ENCODE results near the gene LURAP1L. TPM values are rescaled to one million over a fixed set of nuclear protein-coding genes. Genes with fewer than 3 reads are reported as not detected.
A peak's percentile ranks its signal among the peaks of the same experiment; 100 is the strongest.

The LURAP1L gene
- total and polyA plus RNA-seq, 8 donors, result 6.5 to 21.1 (median 12.2) TPM

GRCh38 chr9:12748016-12748415, 26.8 kb upstream of the LURAP1L start:
- Histone ChIP-seq H3K4me1 (no peaks in the 10 kb centered on the region), H3K27me3 (no peaks in the 10 kb centered on the region), H3K36me3 (no peaks in the 10 kb centered on the region), H3K4me3 (no peak overlapping the region), H3K9me3 (no peaks in the 10 kb centered on the region), H3K27ac (no peak overlapping the region)
- WGBS, 2 donors, result 93 to 100% methylated on average over 1 of the region's 1 CpG
- intact Hi-C loops (cut with DNase I), result no loop called here
- no peak for DNase-seq
- no peak for FAIRE-seq
- ATAC-seq, result no peak
- no peak for TF ChIP-seq CTCF (IDR thresholded peaks at IDR 0.05)

- Histone ChIP-seq H3K27me3 (no peaks in the 10 kb centered on the region), H3K9me3 (no peaks in the 10 kb centered on the region), H3K36me3 (no peaks in the 10 kb centered on the region), H3K4me3 (no peak overlapping the region), H3K4me1 (no peaks in the 10 kb centered on the region), H3K27ac (no peak overlapping the region)
- intact Hi-C loops (cut with DNase I), result no loop called here
- ATAC-seq (no peak), FAIRE-seq (no peak), DNase-seq (no peak)
- TF ChIP-seq CTCF (IDR thresholded peaks at IDR 0.05), result no peak
Measured at GRCh38 chr9:12748954-12749353, 25.9 kb upstream of the LURAP1L start.

- 90 to 99% methylated on average over 3 of the region's 3 CpGs for WGBS, 2 donors
- Histone ChIP-seq H3K36me3 (no peaks in the 10 kb centered on the region), H3K4me3 (no peak overlapping the region), H3K27me3 (no peaks in the 10 kb centered on the region), H3K4me1 (no peaks in the 10 kb centered on the region), H3K9me3 (no peaks in the 10 kb centered on the region), H3K27ac (no peak overlapping the region)
- no peak for DNase-seq
- no peak for ATAC-seq
- no peak for FAIRE-seq
- intact Hi-C loops (cut with DNase I), result no loop called here
- TF ChIP-seq CTCF (IDR thresholded peaks at IDR 0.05), result no peak
Measured at GRCh38 chr9:12753931-12754330, 20.9 kb upstream of the LURAP1L start.

- no peak overlapping the region for H3K4me3 ChIP-seq
- no peaks in the 10 kb centered on the region for H3K27me3 ChIP-seq
- 58 to 69% methylated on average over 1 of the region's 1 CpG for WGBS, 2 donors
- no peaks in the 10 kb centered on the region for H3K36me3 ChIP-seq
- FAIRE-seq (no peak), DNase-seq (no peak), ATAC-seq (no peak)
- no peak for TF ChIP-seq CTCF (IDR thresholded peaks at IDR 0.05)
- H3K27ac ChIP-seq, result no peak overlapping the region
- no peaks in the 10 kb centered on the region for H3K4me1 ChIP-seq
- intact Hi-C loops (cut with DNase I), result no loop called here
- H3K9me3 ChIP-seq, result no peaks in the 10 kb centered on the region
Measured at GRCh38 chr9:12759761-12760160, 15.1 kb upstream of the LURAP1L start.

GRCh38 chr9:12760758-12761157, 14.1 kb upstream of the LURAP1L start:
- 0 to 24% methylated on average over 2 of the region's 2 CpGs for WGBS, 2 donors
- no peaks in the 10 kb centered on the region for H3K27me3 ChIP-seq
- no peak overlapping the region for H3K4me3 ChIP-seq
- H3K27ac ChIP-seq, result no peak overlapping the region
- DNase-seq (no peak), ATAC-seq (no peak), FAIRE-seq (peak; percentile 45)
- no peaks in the 10 kb centered on the region for H3K36me3 ChIP-seq
- intact Hi-C loops (cut with DNase I), result no loop called here
- H3K4me1 ChIP-seq, result no peaks in the 10 kb centered on the region
- no peaks in the 10 kb centered on the region for H3K9me3 ChIP-seq
- no peak for TF ChIP-seq CTCF (IDR thresholded peaks at IDR 0.05)

Measured in pancreas (tissue), 10 donors.